ENCODE results near the gene KCNK4. TPM values are rescaled to one million over a fixed set of nuclear protein-coding genes. Genes with fewer than 3 reads are reported as not detected.

KCNK4 gene
- polyA plus RNA-seq, 3 donors, result not detected

GRCh38 chr11:64304316-64305072 lies 13.4 kb downstream of the KCNK4 start:
- peaks cover 0 to 3% of the 10 kb centered on the region in 2 donors for H3K9me3 ChIP-seq (replicated peaks in 1 of 2; ENCODE audit: control insufficient read depth in 1 of 2, insufficient read depth in 1 of 2, low read length in 2 of 2)
- H4K20me1 ChIP-seq (ENCODE audit: insufficient read depth, low read length), result peaks cover 30% of the 10 kb centered on the region
- H3K36me3 ChIP-seq (replicated peaks in 1 of 2; ENCODE audit: control insufficient read depth in 1 of 2, insufficient read depth in 2 of 2, low read length in 2 of 2), result peaks cover 9 to 16% of the 10 kb centered on the region in 2 donors
- DNase-seq, result peak; percentile 90 to 93 (median 91)
- peak overlapping the region; percentile 75 for H3K4me2 ChIP-seq (replicated peaks; ENCODE audit: extremely low read depth, low read length, poor library complexity, severe bottlenecking)
- peaks cover 19 to 29% (median 27%) of the 10 kb centered on the region in 3 donors for H3K27me3 Mint-ChIP-seq (ENCODE audit: low read depth in 3 of 3)
- WGBS (ENCODE audit: insufficient coverage), result under 1% methylated on average over 41 of the region's 46 CpGs
- peak overlapping the region; percentile 83 for H3K9ac ChIP-seq (ENCODE audit: insufficient read depth, low read length, poor library complexity, severe bottlenecking)
- H3K4me1 Mint-ChIP-seq, result peaks cover 52% of the 10 kb centered on the region
- H3K9me3 Mint-ChIP-seq, result peaks cover 0 to 8% (median 4%) of the 10 kb centered on the region in 7 donors
- TF ChIP-seq CTCF (IDR thresholded peaks at IDR 0.05), result peak; percentile 95
- peak overlapping the region; percentile 28 to 91 (median 70) for H3K4me3 ChIP-seq (replicated peaks in 1 of 3; ENCODE audit: low read depth in 2 of 3, low read length in 3 of 3)
- peak overlapping the region; percentile 96 to 97 for H3K27ac ChIP-seq (ENCODE audit: low read depth in 1 of 2, low read length in 2 of 2)
- intact Hi-C loops (cut with micrococcal nuclease), result loop anchor here (1.0 to 5.0 kb wide), 8 partner anchors 13 to 98 kb away; partner anchors contain the start of genes FERMT3 (in 2 of the 2), FKBP2 (in 2 of the 2), CCDC88B (in 1 of the 2) and TRMT112 (in 1 of the 2)
- peaks cover 12 to 16% of the 10 kb centered on the region in 2 donors for H3K36me3 Mint-ChIP-seq
- peak overlapping the region; percentile 79 to 89 for H3K4me3 Mint-ChIP-seq
- peak overlapping the region; percentile 12 for H2AFZ ChIP-seq (ENCODE audit: insufficient read depth, low read depth, low read length, poor library complexity, severe bottlenecking)
- H3K27me3 ChIP-seq (ENCODE audit: control insufficient read depth in 2 of 2, insufficient read depth in 2 of 2, low read length in 2 of 2), result peaks cover 11 to 15% of the 10 kb centered on the region in 2 donors
- peaks cover 33% of the 10 kb centered on the region for H3K79me2 ChIP-seq (ENCODE audit: insufficient read depth, low read length)
- H3K27ac Mint-ChIP-seq, result peak overlapping the region; percentile 96 to 99 (median 99)
- peaks cover 46 to 54% of the 10 kb centered on the region in 2 donors for H3K4me1 ChIP-seq (ENCODE audit: control insufficient read depth in 1 of 2, insufficient read depth in 2 of 2, low read length in 2 of 2)

- H3K4me1 Mint-ChIP-seq, result peaks cover 47% of the 10 kb centered on the region
- no peak for TF ChIP-seq CTCF (IDR thresholded peaks at IDR 0.05)
- peaks cover 13 to 22% (median 21%) of the 10 kb centered on the region in 3 donors for H3K27me3 Mint-ChIP-seq (ENCODE audit: low read depth in 3 of 3)
- H3K27ac Mint-ChIP-seq, result peak within 1 kb of the TSS; percentile 96 to 99 (median 99)
- H3K4me3 Mint-ChIP-seq, result peak within 1 kb of the TSS; percentile 96 to 97
- H3K4me3 ChIP-seq (replicated peaks in 1 of 3; ENCODE audit: low read depth in 2 of 3, low read length in 3 of 3), result peak within 1 kb of the TSS; percentile 46 to 91 (median 90)
- H3K79me2 ChIP-seq (ENCODE audit: insufficient read depth, low read length), result peaks cover 39% of the 10 kb centered on the region
- no peaks in the 10 kb centered on the region for H3K9me3 ChIP-seq (replicated peaks in 1 of 2; ENCODE audit: control insufficient read depth in 1 of 2, insufficient read depth in 1 of 2, low read length in 2 of 2)
- H3K4me1 ChIP-seq (ENCODE audit: control insufficient read depth in 1 of 2, insufficient read depth in 2 of 2, low read length in 2 of 2), result peaks cover 39 to 47% of the 10 kb centered on the region in 2 donors
- peaks cover 36% of the 10 kb centered on the region for H4K20me1 ChIP-seq (ENCODE audit: insufficient read depth, low read length)
- H3K4me2 ChIP-seq (replicated peaks; ENCODE audit: extremely low read depth, low read length, poor library complexity, severe bottlenecking), result peak within 1 kb of the TSS; percentile 97
- DNase-seq, result peak; percentile 97 to 98 (median 98)
- WGBS (ENCODE audit: insufficient coverage), result under 1% methylated on average over 81 of the region's 81 CpGs
- peaks cover 9 to 22% of the 10 kb centered on the region in 2 donors for H3K36me3 ChIP-seq (replicated peaks in 1 of 2; ENCODE audit: control insufficient read depth in 1 of 2, insufficient read depth in 2 of 2, low read length in 2 of 2)
- intact Hi-C loops (cut with micrococcal nuclease), result loop anchor here (1.0 to 5.0 kb wide), 5 partner anchors 12 to 99 kb away; partner anchors contain the start of genes FERMT3 (in 2 of the 2), CCDC88B (in 1 of the 2), FKBP2 (in 1 of the 2) and TRMT112 (in 1 of the 2)
- H3K9me3 Mint-ChIP-seq, result peaks cover 0 to 7% (median 1%) of the 10 kb centered on the region in 7 donors
- peak within 1 kb of the TSS; percentile 96 to 97 for H3K27ac ChIP-seq (ENCODE audit: low read depth in 1 of 2, low read length in 2 of 2)
- peak within 1 kb of the TSS; percentile 66 for H2AFZ ChIP-seq (ENCODE audit: insufficient read depth, low read depth, low read length, poor library complexity, severe bottlenecking)
- H3K9ac ChIP-seq (ENCODE audit: insufficient read depth, low read length, poor library complexity, severe bottlenecking), result peak within 1 kb of the TSS; percentile 83
- peaks cover 10 to 18% of the 10 kb centered on the region in 2 donors for H3K36me3 Mint-ChIP-seq
- peaks cover 5 to 8% of the 10 kb centered on the region in 2 donors for H3K27me3 ChIP-seq (ENCODE audit: control insufficient read depth in 2 of 2, insufficient read depth in 2 of 2, low read length in 2 of 2)
Observed at GRCh38 chr11:64305075-64305690, 14.1 kb downstream of the KCNK4 start, which contains the start of gene ESRRA. Gene ESRRA, plus strand, starts transcription at chr11:64305524. Its CDS starts 1,656 bp downstream, at chr11:64307180.
